Inferior parietal cortex (tissue), 1 donor: Measurements from ENCODE around the gene TBC1D1.

ENCODE experiments used
- DNase-seq: peaks from one replicate; pipeline ENCODE4 v3.0.0-alpha.2; 2016; ENCODE audit errors: extremely low spot score

Gene TBC1D1, protein sequence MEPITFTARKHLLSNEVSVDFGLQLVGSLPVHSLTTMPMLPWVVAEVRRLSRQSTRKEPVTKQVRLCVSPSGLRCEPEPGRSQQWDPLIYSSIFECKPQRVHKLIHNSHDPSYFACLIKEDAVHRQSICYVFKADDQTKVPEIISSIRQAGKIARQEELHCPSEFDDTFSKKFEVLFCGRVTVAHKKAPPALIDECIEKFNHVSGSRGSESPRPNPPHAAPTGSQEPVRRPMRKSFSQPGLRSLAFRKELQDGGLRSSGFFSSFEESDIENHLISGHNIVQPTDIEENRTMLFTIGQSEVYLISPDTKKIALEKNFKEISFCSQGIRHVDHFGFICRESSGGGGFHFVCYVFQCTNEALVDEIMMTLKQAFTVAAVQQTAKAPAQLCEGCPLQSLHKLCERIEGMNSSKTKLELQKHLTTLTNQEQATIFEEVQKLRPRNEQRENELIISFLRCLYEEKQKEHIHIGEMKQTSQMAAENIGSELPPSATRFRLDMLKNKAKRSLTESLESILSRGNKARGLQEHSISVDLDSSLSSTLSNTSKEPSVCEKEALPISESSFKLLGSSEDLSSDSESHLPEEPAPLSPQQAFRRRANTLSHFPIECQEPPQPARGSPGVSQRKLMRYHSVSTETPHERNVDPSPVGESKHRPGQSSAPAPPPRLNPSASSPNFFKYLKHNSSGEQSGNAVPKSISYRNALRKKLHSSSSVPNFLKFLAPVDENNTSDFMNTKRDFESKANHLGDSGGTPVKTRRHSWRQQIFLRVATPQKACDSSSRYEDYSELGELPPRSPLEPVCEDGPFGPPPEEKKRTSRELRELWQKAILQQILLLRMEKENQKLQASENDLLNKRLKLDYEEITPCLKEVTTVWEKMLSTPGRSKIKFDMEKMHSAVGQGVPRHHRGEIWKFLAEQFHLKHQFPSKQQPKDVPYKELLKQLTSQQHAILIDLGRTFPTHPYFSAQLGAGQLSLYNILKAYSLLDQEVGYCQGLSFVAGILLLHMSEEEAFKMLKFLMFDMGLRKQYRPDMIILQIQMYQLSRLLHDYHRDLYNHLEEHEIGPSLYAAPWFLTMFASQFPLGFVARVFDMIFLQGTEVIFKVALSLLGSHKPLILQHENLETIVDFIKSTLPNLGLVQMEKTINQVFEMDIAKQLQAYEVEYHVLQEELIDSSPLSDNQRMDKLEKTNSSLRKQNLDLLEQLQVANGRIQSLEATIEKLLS (N-terminal part only)

DNA sequence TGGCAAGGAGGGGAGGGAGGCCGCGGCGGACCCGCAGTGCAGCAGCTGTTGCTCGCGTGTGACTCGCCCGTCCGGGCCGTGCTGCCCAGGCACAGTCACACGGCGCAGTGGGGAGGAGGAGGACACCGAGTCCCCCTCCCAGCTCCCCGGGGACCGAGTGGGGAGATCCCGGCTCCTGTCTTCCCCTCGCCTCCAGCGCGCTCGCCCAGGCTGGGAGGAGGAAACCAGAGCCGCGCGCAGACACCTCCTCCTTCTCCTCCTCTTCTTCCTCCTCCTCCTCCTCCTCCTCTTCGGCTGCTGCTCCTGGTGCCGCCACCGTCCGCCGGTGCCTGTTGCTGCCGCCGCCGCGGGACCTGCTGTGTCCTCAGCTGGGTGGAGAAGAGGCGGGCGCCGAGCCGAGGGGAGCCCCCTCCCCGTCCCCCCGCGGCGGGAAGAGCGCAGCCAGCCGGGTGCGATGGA, at the start of gene TBC1D1:
Gene TBC1D1 (plus strand): TSS at position 284 of the 459 bp plus-strand sequence. CDS start 11,012 bp downstream, outside the sequence.
- no peak for DNase-seq

DNA sequence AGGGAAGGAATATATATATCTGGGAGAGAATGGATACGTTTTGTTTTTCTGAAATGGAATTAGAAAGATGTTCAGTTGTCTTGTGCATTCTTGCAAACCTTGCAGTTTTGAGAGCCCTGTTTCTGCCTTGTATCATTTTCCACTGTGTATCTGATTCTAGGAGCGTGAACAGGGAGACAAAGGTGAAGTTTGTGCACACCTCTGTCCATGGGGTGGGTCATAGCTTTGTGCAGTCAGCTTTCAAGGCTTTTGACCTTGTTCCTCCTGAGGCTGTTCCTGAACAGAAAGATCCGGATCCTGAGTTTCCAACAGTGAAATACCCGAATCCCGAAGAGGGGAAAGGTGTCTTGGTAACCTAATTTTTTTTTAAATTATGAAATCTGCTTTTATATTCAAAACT, 46.7 kb upstream of the TBC1D1 start:
- DNase-seq: no peak

DNA sequence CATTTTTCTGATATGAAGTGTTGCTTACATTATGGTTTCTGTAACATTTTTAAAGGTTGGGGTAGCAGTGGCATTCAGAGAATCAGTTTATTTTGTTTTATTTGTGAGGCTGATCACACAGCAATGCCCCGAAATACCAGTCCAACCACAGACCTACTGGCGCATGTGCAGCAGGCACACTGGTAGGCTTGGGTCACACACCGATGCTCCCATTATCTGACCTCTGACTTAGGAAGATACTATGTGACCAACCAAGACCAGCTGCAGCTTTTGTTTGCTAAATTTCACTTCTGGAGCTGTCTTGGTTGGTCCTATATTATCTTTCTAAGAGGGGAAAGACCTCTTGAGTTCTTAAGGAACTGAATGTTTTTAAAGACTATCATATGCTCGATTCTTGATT, 45.7 kb upstream of the TBC1D1 start:
- no peak for DNase-seq

DNA sequence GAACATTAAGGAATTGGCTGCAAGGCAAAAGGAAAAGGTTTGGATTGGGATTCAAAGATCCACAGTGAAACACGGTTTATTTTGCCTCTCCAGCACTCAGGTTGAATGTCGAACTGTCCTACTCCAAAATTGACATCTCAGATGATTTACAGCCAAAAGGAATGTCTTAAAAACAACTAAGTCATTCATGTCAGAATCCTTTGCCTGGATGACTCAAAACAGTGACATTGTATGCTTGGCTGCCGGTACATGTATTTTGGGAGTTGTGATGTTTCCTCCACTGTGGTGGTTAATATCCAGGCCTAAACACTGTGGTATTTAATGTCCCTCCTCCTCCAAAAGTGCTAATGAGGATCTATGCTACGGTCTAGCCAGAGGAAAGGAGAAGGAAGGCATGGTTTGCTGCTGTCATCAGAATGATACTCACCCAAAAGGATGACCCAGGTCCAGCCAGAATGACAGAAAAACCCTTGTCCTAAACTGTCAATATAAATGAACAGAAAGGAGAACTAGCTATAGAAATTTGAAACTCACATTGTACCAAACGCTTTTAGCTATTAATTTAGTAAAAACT, 43.5 kb upstream of the TBC1D1 start:
- no peak for DNase-seq

DNA sequence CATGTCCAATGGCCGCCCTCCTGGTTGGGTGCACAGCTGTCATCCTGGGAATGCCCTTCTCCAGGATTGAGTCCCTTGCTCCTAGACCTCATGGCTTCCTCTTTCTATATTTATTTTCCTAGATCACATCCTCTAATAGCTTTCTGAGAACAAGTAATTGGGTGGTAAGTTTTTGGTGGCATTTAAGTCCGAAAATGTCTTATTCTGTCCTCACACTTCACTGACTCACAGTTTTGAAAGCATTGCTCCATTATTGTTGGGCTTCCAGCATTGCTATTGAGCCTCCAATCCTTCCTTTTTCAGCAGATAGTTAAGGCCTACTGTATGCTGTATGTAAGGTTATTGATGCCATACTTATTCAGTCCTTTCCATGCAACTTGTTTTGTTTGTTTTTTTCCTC, 38.5 kb upstream of the TBC1D1 start:
- no peak for DNase-seq

DNA sequence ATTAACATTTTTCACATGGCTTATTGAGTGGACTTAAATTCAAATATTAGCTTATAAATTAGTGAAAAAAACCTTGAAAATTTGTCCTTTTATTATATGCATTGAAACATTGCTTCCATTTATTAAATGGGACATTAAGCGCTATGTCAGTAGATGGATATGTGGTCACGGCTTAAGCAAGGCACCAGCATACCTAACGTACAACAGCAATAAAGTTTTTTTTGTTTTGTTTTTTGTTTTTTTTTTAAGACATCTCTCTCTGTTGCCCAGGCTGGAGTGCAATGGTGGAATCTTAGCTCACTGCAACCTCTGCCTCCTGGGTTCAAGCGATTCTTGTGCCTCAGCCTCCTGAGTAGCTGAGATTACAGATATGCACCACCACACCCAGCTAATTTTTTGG, 32.8 kb upstream of the TBC1D1 start:
- no peak for DNase-seq

DNA sequence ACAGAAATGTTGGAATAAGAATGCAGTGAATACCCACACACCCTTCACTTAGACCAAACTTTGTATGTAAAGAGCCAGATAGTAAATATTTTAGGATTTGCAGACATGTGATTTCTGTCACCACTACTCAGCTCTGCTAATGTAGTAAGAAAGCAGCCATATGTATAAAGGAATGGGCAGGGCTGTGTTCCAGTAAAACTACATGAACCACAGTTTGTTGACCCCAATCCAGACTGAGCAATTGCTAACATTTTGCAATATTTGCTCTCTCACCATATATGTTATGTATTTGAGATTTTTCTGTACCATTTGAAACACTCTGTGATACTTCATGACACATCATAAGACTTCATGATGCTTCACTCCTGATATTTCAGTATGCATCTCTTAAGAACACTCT, 32.0 kb upstream of the TBC1D1 start:
- no peak for DNase-seq

DNA sequence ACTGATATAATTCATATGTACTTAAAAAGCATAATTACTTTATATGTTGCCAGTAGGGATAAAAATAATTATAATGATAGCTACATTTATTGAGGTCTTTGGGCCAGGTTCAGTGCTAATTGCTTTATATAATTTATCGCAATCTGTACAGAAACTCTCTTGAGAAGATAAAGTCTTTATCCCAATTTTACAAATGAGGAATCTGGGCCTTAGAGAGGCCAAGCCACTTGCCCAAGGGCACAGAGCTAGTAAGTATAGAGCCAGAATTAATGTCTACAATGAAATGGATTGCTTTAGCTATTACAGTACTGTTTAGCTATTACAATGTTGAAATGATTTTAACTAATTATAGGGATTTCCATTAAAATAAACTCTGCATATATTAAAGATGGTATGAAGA, 30.6 kb upstream of the TBC1D1 start:
- no peak for DNase-seq

DNA sequence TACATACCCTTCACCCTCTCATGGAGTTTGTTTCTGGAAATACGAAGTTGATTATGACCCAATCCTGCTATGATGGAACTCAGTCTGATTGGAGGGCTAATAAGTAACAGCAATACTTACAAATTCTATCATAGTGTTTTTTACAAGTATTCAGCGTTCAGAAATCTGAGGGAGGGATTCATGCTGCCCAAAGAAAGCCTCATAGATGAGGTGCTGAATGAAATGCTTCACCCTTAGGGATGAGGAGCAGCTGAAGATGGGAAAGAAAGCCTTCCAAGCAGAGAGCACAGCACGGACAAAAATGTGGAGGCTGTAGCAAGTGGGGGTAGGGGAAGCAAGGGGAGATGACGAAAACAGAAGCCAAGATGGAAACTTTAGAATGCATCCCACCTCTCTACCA, 27.9 kb upstream of the TBC1D1 start:
- no peak for DNase-seq

DNA sequence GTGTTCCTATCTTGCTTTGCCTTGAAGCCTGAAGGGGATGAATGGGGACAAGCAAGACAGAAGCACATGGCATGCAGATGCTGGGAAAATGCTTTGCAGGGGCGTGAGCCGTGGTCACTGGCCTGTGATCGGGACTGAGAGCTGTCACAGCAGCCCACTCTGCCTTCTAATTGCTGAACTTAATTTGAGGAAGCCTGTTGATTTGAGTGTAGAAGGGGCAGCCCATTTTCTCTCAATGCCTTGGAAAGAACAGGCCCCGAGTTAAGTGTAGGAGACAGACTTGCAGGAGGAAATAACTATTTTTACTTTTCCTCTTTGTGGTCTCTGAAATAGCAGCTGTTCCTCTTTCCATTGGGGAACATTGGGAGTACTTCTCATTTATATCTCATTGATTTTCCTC, 26.1 kb upstream of the TBC1D1 start:
- no peak for DNase-seq

DNA sequence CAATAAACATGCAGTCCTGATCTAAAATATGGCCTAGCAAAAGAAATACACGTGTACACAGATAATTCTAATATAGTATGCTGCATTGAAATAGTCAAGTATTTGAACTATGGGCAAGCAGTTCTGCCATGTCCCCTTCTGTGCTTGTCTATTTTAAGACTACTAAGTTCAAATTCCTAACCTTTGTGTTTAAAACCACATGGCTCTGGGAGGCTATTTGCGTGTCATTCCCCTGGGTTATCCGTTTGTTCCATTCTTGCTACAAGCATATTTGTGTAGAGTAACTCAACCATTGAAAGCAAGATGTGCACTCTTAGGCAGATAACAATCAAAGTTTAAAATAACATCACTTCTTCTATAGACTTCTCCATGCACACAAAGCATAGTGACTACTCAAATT, 25.4 kb upstream of the TBC1D1 start:
- DNase-seq: no peak

DNA sequence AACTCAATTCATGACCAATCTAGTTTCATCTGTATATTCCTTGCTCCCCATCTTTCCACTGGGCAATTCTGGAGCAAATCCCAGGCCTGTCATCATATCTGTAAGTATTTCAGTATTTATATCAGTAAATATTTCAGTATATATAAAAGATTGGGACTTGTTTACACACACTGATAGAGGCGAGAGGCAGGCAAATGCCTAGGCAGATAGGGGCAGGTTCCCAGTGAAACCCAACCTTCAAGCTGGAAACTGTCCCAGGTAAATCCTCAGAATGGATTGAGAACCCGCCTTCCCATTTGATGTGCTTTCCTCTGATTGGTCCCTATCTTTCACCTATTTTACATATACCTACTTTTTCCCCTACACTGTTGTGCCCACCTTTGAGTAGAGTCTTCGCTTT, 23.8 kb upstream of the TBC1D1 start:
- DNase-seq: no peak

DNA sequence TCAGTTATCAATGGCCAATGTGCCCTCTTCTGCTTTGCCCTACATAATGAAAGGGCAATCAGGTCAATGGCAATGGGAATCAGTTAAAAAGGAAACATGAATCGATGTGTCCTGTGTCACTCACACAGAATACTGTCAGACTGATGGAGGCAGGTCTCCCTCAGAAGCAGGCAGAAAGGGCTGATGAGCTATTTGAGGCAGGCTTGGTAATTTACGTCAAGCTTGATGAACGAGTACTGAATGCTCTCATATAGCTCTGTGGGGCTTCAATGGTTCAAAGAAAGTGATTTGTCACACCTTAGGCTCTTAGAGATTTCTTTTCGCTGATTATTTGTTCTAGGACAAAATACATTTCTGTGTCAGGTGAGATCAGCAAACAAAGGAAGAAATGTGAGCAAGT, 22.6 kb upstream of the TBC1D1 start:
- no peak for DNase-seq

DNA sequence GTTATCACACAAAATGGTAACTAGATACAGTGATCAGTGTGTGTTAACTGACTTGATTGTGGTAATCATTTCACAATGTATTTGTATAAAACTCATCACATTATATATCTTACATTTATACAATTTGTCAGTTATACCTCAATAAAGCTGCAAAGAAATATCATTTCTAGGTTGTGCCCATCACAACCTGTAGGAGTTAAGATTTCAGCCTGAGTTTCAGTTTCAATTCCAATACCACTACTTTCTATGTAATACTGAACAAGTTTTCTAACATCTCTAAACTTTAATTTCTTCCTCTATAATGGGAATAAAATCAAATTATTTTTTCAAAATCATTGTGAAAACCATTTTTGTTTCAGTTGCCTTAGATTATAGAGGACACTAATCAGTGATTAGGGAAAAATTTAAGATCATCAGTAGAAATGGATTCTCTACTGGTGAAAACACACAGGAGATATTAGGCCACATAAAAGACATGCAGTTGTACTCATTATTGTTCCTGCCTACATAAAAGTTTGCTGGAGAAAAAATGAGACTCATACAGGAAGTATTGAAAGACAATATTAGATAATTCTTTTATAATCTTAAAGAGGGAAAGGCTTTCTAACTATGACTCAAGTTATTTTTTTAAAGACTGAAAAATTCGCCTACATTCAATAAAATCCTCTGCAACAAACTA, 18.4 kb upstream of the TBC1D1 start:
- no peak for DNase-seq

DNA sequence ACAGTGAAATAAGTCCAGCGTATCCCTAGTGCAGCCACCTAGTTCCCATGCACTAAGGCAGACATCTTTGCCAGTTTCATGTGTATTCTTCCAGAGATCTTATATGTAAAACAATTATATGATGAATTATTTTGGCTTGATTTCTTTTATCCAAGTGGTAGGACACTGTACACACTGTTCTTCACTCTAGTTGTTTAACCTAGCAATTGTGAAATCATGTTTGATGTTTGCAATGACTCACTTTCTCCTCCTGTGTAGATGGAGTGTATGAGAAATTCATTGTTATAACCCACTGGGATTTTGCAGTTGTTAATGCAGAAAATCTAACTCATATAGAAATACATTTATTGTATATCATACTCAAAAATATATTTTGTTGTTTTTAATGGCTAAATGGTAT, 17.5 kb upstream of the TBC1D1 start:
- no peak for DNase-seq

DNA sequence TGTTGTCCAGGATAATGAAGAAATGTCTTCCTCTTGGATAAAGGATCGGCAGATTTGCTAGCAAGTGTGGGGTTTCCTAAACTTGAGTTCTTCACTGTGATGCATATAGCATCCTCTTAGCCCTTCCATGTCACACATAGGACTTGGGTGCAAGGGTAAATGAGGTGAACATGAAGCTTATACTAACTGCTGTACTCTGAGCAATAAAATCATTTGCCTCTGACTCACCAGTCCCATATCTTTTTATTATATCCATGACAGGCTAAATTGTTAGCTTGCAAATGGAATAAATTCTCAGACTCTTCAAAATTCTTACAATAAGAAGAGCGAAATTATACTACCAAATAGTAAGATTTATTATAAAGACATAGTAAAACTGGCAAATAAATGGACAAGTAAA, 14.7 kb upstream of the TBC1D1 start:
- no peak for DNase-seq

DNA sequence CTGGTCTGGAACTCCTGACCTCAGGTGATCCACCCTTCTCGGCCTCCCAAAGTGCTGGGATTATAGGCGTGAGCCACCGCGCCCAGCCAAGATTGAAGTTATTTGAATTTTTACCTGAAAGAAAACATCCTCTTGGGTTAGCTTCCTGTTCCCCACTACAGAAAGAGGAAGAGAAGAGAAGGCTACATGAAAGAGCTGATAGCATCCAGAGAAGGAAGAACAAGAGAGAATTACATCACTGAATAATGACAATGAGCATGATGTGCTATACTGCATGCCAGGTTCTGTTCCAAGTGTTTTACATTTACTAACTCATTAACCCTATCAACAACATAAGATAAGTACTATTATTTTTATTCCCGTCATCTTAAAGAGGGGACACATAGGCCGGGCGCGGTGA, 11.5 kb upstream of the TBC1D1 start:
- DNase-seq: no peak

DNA sequence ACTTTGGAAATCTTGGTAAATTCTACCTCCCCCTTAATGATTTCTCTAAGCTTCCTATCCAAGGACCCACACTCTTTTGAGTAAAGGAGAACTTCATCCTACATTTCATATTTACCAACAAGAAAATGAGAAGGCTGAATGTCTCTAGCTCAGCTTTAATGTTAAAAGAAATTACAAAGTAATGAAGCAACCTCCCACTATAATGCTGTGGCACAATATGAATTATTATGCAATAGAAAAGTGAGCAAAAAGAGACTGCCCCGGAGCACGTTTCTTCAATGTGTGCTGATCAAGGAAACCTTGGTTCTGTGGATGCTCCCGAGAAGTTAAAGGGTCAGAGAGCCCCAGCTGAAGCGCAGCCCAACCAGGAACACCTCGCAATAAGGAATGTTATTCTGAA, 9.1 kb upstream of the TBC1D1 start:
- no peak for DNase-seq

DNA sequence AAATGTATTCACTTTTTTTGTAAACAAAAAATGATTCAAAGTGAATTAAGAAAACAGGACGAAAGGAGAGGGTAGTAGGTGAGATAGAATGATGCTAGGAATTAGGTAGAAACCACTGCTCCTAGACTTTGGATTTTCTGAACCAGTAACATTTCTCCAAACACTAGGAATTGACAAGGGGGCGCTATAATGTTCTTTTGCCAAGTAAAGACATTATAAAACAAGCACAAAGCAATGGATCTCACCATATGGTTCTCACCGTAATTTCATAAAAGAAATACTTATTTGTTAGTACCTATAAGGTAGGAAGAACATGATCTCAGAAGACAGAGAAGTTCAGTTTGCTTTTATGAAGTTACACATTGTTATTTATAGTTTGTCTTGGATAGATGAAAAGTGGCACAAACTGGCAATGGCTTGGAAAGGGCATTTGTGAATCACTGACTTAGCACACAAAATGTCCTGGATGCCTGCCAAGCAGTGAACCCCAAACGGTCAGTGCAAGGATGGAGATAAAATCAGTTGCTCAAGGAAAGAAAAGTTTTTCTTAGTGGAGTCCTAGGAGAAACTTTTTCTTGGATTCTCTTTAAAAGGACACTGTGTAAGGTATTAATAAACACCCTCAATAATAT, 8.1 kb upstream of the TBC1D1 start:
- no peak for DNase-seq

DNA sequence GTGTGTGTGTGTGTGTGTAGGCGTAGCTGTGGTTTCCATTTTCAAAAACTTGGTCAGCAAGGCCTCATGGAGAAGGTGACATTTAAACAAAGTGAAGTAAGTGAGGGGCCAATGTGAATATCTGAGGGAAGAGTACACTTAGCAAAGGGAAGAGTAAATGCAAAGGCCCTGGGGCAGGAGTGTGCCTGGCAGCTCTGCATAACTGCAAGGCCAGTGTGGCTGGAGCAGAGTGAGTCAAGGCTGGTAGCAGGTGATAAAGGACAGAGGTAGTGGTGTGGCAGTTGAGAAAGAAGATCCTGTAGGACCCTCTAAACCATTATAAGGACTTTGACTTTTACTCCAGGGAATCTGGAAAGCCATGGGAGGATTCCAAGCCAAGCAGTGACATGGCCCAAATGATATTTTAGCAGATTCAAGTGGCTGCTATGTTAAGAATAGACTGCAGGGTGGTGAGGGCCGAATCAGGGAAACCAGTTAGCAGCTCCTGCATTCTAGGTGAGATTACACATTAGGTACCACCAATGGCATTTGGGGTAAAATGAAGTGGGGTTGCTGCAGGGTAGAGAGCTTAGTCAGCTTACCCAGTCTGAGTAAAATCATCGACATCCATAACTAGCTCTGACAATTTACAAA, 5.9 kb upstream of the TBC1D1 start:
- no peak for DNase-seq
